ENCODE results near the gene ARSK.

GRCh38 chr5:95638632-95639031, 83.7 kb downstream of the ARSK start:
- TF ChIP-seq CTCF (IDR thresholded peaks at IDR 0.05) = no peak
- no peak for TF ChIP-seq POLR2A (IDR thresholded peaks at IDR 0.05)
